OCI-LY1 (cell line): ENCODE data around the gene FHOD3.

ENCODE experiments used
- EZH2 ChIP-seq: fragments of 200-600 bp; sonication (generic), shearing (Covaris generic); IDR thresholded peaks from 2 replicates; pipeline ENCODE4 v1.8.0; 2017; ENCODE audit warnings: borderline replicate concordance, mixed run types, mild to moderate bottlenecking, antibody characterized with exemption, low read length, moderate library complexity, mixed read lengths
- TF ChIP-seq, protein P1 (sequence below): fragments of 200-600 bp; sonication (generic), shearing (Covaris generic); IDR thresholded peaks from 2 replicates; pipeline ENCODE4 v1.5.1; 2017; ENCODE audit warnings: mild to moderate bottlenecking, antibody characterized with exemption, low read length, moderate library complexity, mixed read lengths

GRCh38 chr18:36627637-36628036 is 330.1 kb downstream of the FHOD3 start:
- TF ChIP-seq, protein P1, sequence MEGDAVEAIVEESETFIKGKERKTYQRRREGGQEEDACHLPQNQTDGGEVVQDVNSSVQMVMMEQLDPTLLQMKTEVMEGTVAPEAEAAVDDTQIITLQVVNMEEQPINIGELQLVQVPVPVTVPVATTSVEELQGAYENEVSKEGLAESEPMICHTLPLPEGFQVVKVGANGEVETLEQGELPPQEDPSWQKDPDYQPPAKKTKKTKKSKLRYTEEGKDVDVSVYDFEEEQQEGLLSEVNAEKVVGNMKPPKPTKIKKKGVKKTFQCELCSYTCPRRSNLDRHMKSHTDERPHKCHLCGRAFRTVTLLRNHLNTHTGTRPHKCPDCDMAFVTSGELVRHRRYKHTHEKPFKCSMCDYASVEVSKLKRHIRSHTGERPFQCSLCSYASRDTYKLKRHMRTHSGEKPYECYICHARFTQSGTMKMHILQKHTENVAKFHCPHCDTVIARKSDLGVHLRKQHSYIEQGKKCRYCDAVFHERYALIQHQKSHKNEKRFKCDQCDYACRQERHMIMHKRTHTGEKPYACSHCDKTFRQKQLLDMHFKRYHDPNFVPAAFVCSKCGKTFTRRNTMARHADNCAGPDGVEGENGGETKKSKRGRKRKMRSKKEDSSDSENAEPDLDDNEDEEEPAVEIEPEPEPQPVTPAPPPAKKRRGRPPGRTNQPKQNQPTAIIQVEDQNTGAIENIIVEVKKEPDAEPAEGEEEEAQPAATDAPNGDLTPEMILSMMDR = no peak
- no peak for TF ChIP-seq EZH2
